Immature natural killer cell (primary cell): ENCODE results near the gene INSIG1. TPM values are rescaled to one million over a fixed set of nuclear protein-coding genes. Genes with fewer than 3 reads are reported as not detected.
A peak's percentile ranks its signal among the peaks of the same experiment; 100 is the strongest.

Experiments used
- DNase-seq, 3 donors: peaks; one replicate each; pipeline ENCODE4 v3.0.0; 2022; ENCODE audit warnings: mixed read lengths in 1 of 3
- H3K27ac Mint-ChIP-seq, 6 donors: one replicate each; pipeline ENCODE4 v1.8.0; 2020; ENCODE audit warnings: mixed read lengths in 6 of 6, mild to moderate bottlenecking in 5 of 6, inconsistent platforms in 4 of 6, moderate library complexity in 3 of 6
- H3K27me3 Mint-ChIP-seq, 3 donors: one replicate each; pipeline ENCODE4 v1.8.0; 2020 to 2021; ENCODE audit warnings: low read depth in 3 of 3, mild to moderate bottlenecking in 3 of 3, mixed read lengths in 3 of 3, moderate library complexity in 3 of 3, inconsistent platforms in 1 of 3
- H3K36me3 Mint-ChIP-seq, 3 donors: one replicate each; pipeline ENCODE4 v1.8.0; 2020; ENCODE audit warnings: mixed read lengths in 3 of 3, inconsistent platforms in 2 of 3, mild to moderate bottlenecking in 2 of 3
- H3K4me1 Mint-ChIP-seq, 2 donors: one replicate each; pipeline ENCODE4 v1.8.0; 2020; ENCODE audit warnings: inconsistent platforms in 2 of 2, mild to moderate bottlenecking in 2 of 2, mixed read lengths in 2 of 2, moderate library complexity in 1 of 2
- H3K4me3 Mint-ChIP-seq, 5 donors: one replicate each; pipeline ENCODE4 v1.8.0; 2020; ENCODE audit warnings: mild to moderate bottlenecking in 5 of 5, mixed read lengths in 5 of 5, inconsistent platforms in 3 of 5, moderate library complexity in 3 of 5
- H3K9me3 Mint-ChIP-seq, 6 donors: one replicate each; pipeline ENCODE4 v1.8.0; 2020; ENCODE audit warnings: mild to moderate bottlenecking in 6 of 6, mixed read lengths in 6 of 6, inconsistent platforms in 4 of 6, moderate library complexity in 3 of 6
- polyA plus RNA-seq, 3 donors: library from polyadenylated mRNA; unstranded; fragments of 300-500 nt; fragmentation: Illumina TruSeq; gene quantifications; one replicate each; pipeline ENCODE4 v1.2.3, GENCODE V29; 2021

Gene INSIG1
- polyA plus RNA-seq, 3 donors from 2014 or later = 63.9 to 90.8 (median 66.6) TPM

DNA sequence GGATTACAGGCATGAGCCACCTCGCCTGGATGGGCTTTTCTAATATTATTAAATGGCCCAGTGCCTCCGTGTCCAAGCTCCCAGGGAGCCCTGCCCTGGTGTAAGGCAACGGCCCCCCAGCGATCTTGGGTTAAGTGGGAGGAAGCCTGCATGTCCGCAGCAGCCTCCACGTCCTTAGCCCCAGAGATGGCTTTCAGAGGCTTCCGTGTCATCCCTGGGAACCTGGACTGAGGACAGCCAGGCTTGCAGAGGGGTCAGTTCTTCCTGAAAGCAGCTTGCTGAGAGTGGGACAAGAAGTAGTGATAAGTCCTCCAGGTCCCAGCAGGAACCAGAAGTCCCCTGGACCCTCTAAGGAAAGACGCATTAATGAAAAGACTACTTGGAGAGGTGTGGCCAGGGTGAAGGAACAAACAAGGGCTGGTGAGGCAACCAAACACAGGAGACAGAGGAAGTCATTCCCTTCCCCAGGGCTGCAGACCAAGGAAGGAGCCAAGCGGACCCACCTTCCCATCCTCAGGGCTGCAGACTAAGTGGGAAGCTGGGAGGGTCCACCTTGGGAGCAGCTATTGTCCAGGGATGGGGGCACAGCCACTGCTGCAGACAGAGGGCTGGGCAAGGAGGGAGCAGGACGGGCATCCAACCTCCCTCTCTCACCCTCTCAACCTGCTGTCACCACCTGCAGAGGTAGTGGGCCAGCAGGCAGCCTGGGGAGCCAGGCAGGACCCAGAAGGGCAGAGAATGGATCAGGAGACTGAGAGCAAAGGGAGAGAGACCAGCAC lies 13.0 kb upstream of the INSIG1 start:
- Mint-ChIP-seq H3K27me3 (peaks cover 5 to 22% (median 16%) of the 10 kb centered on the region in 3 donors), H3K27ac (no peak overlapping the region), H3K9me3 (no peaks in the 10 kb centered on the region), H3K36me3 (no peaks in the 10 kb centered on the region), H3K4me1 (peaks cover 4 to 10% of the 10 kb centered on the region in 2 donors), H3K4me3 (no peak overlapping the region)
- no peak for DNase-seq

DNA sequence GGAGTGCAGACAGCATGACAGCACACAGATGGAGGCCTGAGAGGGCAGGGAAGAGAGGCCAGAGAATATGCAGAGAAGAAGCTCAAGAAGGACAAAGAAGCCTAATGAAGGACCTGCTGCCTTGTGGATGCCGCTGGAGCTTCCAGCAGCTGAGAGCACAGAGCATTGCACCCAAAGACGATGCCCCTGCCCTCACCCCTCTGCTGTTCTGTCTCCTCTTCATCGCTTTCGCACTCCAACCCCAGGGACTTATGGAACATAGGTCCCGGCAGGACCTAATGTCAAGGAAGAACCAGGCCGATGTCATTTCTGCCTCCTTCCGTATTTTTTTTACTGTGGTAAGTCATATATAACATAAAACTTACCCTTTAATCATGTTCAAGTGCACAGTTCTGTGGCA lies 12.3 kb upstream of the INSIG1 start:
- Mint-ChIP-seq H3K27me3 (peaks cover 5 to 20% (median 14%) of the 10 kb centered on the region in 3 donors), H3K9me3 (no peaks in the 10 kb centered on the region), H3K4me1 (peaks cover 4 to 10% of the 10 kb centered on the region in 2 donors), H3K27ac (peak overlapping the region in 2 of 6 donors; percentile 21 to 66), H3K36me3 (no peaks in the 10 kb centered on the region), H3K4me3 (no peak overlapping the region)
- DNase-seq = no peak

DNA sequence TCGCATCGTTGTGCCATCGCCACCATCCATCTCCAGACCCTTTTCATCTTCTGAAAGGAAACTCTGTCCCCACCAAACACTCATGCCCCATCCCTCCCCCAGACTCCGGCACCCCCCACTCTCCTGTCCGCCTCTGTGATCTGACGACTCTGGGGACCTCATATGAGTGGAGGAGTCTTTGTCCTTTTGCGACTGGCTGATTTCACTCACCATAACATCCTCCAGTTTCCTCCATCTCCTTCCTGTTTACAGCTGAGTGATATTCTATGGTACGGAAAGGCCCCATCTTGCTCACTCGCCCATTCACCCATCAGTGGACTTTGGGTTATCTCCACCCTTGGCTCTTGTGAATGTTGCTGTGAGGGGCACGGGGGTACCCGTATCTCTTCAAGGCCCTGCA lies 11.8 kb upstream of the INSIG1 start:
- H3K4me1 Mint-ChIP-seq = peaks cover 4 to 10% of the 10 kb centered on the region in 2 donors
- H3K27ac Mint-ChIP-seq = peak overlapping the region in 1 of 6 donors; percentile 21
- peaks cover 5 to 20% (median 11%) of the 10 kb centered on the region in 3 donors for H3K27me3 Mint-ChIP-seq
- H3K4me3 Mint-ChIP-seq = no peak overlapping the region
- no peak for DNase-seq
- H3K36me3 Mint-ChIP-seq = no peaks in the 10 kb centered on the region
- no peaks in the 10 kb centered on the region for H3K9me3 Mint-ChIP-seq

DNA sequence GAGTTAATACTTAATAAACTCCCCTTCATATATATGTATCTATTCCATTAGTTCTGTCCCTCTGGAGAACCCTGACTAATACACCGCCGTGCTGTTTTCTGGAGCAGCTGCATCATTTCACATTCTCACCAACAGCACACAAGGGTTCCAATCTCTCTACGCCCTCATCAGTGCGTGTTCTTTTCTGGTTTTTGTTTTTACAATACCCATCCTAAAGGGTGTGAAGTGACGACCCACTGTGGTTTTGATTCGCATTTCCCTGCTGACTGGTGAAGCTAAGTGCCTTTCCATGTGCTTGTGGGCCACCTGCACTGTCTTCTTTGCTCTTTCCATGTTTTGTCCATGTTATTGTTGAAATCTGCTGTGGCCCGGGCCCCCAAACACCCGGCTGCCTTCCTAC lies 11.0 kb upstream of the INSIG1 start:
- Mint-ChIP-seq H3K9me3 (no peaks in the 10 kb centered on the region), H3K27me3 (peaks cover 9 to 23% (median 10%) of the 10 kb centered on the region in 3 donors), H3K27ac (peak overlapping the region in 2 of 6 donors; percentile 56 to 60), H3K36me3 (no peaks in the 10 kb centered on the region), H3K4me3 (no peak overlapping the region), H3K4me1 (peaks cover 4 to 10% of the 10 kb centered on the region in 2 donors)
- no peak for DNase-seq

DNA sequence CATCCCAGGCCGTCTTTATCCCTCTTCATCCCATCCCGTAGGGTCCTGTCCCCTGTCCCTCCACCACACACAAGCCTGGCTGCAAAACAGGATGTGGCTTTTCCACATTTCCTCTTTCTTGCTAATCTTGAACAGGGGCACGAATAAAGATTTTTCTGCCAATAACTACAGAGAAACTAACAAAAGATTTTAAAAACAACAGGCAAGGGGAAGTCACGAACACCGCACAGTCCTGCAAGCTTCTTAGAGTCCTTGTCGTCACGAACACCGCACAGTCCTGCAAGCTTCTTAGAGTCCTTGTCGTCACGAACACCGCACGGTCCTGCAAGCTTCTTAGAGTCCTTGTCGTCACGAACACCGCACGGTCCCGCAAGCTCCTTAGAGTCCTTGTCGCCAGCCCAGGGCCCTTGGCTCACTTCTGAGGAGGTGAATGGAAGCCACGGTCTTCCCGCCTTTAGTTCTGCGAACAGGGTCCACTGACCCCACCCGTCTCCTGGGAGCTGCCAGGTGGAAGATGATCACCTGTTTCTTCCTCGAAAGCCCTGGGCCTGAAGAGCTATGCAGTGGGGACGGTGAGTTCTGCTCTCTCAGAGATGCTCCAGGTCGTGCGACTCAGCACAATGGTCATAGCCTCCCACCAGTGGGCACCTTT lies 10.3 kb upstream of the INSIG1 start:
- H3K4me1 Mint-ChIP-seq = peaks cover 4 to 10% of the 10 kb centered on the region in 2 donors
- H3K27me3 Mint-ChIP-seq = peaks cover 9 to 18% (median 10%) of the 10 kb centered on the region in 3 donors
- H3K36me3 Mint-ChIP-seq = no peaks in the 10 kb centered on the region
- H3K4me3 Mint-ChIP-seq = no peak overlapping the region
- no peaks in the 10 kb centered on the region for H3K9me3 Mint-ChIP-seq
- no peak for DNase-seq
- peak overlapping the region in 2 of 6 donors; percentile 48 to 56 for H3K27ac Mint-ChIP-seq

DNA sequence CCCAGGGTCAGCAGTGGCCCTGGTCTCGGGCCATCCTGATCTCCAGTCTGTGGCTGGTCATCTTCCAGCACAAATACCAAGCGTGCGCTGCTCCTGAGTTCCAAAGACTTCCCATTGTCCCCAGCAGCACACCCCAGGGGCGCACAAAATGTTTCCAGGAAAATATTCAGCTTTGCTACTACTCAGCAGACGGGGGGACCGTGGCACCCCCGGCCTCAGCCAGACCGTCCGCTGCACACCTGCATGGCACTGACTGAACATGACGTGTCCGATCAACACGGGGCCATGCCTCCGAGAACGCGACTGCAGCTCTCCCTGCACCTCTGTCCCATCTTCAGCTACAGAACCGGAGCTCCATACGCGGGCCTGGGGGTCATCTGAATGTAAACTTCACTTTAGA lies 9.6 kb upstream of the INSIG1 start:
- Mint-ChIP-seq H3K36me3 (peaks cover 0 to 4% (median 0%) of the 10 kb centered on the region in 3 donors), H3K4me1 (peaks cover 4 to 10% of the 10 kb centered on the region in 2 donors), H3K27me3 (peaks cover 7 to 15% (median 10%) of the 10 kb centered on the region in 3 donors), H3K4me3 (no peak overlapping the region), H3K9me3 (no peaks in the 10 kb centered on the region), H3K27ac (no peak overlapping the region)
- no peak for DNase-seq

DNA sequence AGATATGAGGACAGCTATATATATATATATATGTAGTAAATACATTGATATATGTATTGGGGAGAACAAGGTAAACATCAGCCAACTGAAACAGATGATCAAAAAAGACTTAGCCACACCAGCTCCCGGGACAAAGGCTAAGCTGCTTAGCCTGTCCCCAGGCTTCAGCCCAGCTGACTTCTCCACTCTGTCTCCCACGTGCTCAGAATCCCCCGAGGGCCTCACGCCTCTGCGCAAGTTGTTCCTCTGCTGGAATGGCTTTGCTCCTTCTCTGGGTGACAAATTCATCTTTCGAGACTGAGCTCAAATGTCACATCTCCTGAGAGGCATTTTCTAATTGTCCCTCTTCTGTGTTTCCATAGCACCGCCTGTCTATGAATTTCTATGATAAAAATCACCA lies 8.6 kb upstream of the INSIG1 start:
- Mint-ChIP-seq H3K36me3 (peaks cover 0 to 4% (median 0%) of the 10 kb centered on the region in 3 donors), H3K4me3 (no peak overlapping the region), H3K27me3 (peaks cover 7 to 11% (median 10%) of the 10 kb centered on the region in 3 donors), H3K27ac (no peak overlapping the region), H3K9me3 (no peaks in the 10 kb centered on the region), H3K4me1 (peaks cover 4 to 10% of the 10 kb centered on the region in 2 donors)
- no peak for DNase-seq

DNA sequence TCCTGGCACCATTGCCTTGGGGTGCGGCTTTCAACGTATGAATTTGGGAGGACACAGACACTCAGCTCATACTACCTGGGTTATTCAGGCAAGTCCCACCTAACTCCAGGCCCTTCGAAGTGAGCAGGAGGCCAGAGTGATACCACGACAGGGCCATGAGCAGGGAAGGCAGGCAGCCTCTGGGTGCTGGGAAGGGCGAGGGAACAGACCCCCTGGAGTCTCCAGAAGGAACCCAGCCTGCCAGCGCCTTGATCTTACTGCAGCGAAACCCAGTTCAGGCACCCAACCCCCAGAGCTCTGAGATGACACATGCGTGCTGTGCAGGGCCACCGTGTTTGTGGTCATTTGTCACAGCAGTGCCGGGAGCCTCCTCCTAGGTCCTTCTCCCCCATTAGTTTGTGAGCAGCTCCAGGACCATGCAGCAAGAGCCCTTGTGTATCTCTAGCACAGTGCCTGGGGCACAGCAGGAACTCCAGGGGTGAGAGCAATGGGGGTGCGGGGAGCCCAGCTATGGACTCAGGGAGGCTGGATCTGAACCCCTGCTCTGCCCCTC lies 7.7 kb upstream of the INSIG1 start:
- no peak for DNase-seq
- H3K4me1 Mint-ChIP-seq = peaks cover 6 to 10% of the 10 kb centered on the region in 2 donors
- H3K27ac Mint-ChIP-seq = no peak overlapping the region
- no peak overlapping the region for H3K4me3 Mint-ChIP-seq
- H3K36me3 Mint-ChIP-seq = peaks cover 0 to 4% (median 0%) of the 10 kb centered on the region in 3 donors
- H3K27me3 Mint-ChIP-seq = peaks cover 7 to 9% (median 8%) of the 10 kb centered on the region in 3 donors
- H3K9me3 Mint-ChIP-seq = no peaks in the 10 kb centered on the region

DNA sequence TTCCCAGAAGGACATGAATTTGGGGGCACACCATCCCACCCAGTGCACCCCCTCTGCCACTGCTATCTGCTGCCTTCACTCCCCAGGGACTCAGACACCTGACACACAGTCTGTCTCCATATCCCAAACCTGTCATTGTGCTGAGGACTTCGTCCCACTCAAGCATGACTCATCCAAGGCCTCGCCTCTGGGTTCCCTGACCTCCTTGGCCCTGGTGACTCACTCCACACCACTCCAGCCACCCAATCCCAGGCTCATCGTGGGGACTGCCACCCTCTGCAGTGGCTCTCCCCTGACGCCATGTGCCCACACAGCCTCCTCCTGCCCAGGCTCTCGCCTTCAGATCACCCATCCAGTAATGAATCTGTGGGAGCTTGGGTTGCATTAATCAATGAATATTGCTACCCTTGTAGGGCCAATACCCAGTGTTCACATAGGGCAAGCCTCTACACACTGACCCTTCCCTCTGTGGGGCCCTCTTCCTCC lies 6.6 kb upstream of the INSIG1 start:
- H3K9me3 Mint-ChIP-seq = no peaks in the 10 kb centered on the region
- no peak overlapping the region for H3K27ac Mint-ChIP-seq
- no peak overlapping the region for H3K4me3 Mint-ChIP-seq
- DNase-seq = no peak
- peaks cover 0 to 4% (median 0%) of the 10 kb centered on the region in 3 donors for H3K36me3 Mint-ChIP-seq
- peaks cover 15 to 20% of the 10 kb centered on the region in 2 donors for H3K4me1 Mint-ChIP-seq
- H3K27me3 Mint-ChIP-seq = peaks cover 5 to 9% (median 7%) of the 10 kb centered on the region in 3 donors

DNA sequence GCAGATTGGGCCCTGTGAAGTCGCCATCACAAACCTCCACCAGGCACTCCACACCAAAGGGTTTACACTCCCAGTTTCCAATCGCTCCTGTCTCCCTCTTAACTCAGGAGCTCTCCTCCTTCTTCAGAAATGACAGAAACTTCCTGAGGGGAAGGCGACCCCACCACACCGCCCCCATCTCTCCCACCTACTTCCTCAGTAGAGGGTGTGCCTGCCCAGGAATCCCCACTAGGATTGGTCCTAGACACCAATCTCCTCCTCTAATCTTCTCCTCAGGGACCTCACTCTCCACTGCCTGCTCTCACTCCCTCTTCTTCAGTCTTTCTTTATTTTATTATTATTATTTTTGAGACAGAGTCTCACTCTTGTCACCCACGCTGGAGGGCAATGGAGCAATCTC lies 5.9 kb upstream of the INSIG1 start:
- Mint-ChIP-seq H3K36me3 (peaks cover 0 to 4% (median 0%) of the 10 kb centered on the region in 3 donors), H3K9me3 (no peaks in the 10 kb centered on the region), H3K4me3 (no peak overlapping the region), H3K27me3 (peaks cover 5 to 12% (median 6%) of the 10 kb centered on the region in 3 donors), H3K27ac (peak overlapping the region in 1 of 6 donors; percentile 11), H3K4me1 (peaks cover 21 to 24% of the 10 kb centered on the region in 2 donors)
- no peak for DNase-seq

DNA sequence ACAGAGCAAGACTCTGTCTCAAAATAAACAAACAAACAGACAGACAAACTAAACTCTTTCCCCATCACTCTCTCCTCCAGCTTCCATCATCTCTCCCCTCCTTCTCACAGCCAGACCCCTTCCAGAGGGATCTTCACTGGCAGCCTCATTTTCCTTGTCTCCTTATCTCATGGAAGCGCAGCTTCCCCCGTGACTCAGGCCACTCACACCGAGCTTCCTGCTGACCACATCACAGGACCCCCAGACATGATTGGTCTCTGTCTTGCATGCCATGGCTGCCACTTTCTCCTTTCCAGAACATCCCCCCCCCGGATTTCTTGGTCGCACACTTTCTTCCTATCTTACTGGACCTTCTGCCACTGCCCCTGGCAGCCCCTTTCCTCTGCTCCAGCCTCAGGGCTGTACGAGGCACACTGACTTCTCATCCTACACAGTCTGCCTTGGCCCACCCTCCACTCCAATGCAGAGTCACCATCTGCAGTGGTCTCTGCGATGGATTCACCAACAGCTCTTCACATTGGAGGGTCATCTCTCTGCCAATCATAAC lies 4.9 kb upstream of the INSIG1 start:
- H3K36me3 Mint-ChIP-seq = peaks cover 0 to 4% (median 0%) of the 10 kb centered on the region in 3 donors
- H3K27me3 Mint-ChIP-seq = peaks cover 9 to 13% (median 11%) of the 10 kb centered on the region in 3 donors
- peaks cover 20 to 21% of the 10 kb centered on the region in 2 donors for H3K4me1 Mint-ChIP-seq
- DNase-seq = no peak
- H3K4me3 Mint-ChIP-seq = no peak overlapping the region
- peak overlapping the region in 1 of 6 donors; percentile 58 for H3K27ac Mint-ChIP-seq
- no peaks in the 10 kb centered on the region for H3K9me3 Mint-ChIP-seq

DNA sequence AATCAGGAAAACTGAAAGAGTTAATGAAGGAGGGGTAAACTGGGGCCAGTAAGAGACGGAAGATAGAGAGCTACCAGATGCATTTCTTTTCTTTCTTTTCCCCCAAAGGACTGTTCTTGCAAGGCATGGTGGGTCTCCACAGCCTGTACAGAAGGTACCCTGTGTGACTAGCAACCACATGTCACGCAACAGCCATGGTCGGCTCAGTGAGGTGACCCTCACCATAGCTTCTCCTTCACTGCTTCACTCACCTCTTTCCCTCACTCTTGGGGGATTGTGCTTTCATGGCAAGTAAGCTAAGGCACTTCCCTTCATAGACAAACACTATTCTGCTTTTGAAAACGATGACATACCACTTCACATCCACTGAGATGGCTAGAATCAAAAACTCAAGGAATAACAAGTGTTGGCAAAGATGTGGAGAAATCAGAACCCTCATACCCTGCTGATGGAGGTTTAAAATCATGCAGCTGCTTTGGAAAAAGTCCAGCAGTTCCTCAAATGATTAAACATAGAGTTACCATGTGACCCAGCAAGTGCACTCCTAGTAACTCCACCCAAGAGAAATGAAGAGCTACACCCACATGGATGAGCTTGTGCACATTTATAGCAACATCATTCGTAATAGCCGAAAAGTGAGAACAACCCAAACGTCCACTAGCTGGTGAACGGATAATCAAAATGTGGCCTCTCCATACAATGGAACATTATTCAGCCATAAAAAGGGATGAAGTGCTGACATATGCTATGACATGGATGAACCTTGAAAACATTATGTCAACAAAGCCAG lies 3.8 kb upstream of the INSIG1 start:
- Mint-ChIP-seq H3K4me3 (no peak overlapping the region), H3K27ac (peak overlapping the region in 3 of 6 donors; percentile 36 to 73 (median 59))

DNA sequence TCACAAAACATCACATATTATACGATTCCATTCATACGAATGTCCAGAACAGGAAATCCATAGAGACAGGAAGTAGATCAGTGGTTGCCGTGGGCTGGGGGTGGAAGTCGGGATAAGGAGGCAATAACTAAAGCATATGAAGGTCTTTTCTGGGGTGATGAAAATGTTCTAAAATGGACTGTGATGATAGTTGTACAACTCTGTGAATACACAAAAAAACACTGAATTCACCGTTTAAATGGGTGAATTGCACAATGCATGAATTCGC lies 3.2 kb upstream of the INSIG1 start:
- no peak for DNase-seq
- Mint-ChIP-seq H3K9me3 (no peaks in the 10 kb centered on the region), H3K4me3 (no peak overlapping the region), H3K27me3 (peaks cover 20 to 24% (median 22%) of the 10 kb centered on the region in 3 donors), H3K36me3 (peaks cover 0 to 4% (median under 1%) of the 10 kb centered on the region in 3 donors), H3K27ac (peak overlapping the region in 3 of 6 donors; percentile 36 to 73 (median 59)), H3K4me1 (peaks cover 27 to 32% of the 10 kb centered on the region in 2 donors)

More for the DNA sequence above, 3.8 kb upstream of the INSIG1 start:
- H3K36me3 Mint-ChIP-seq = peaks cover 0 to 4% (median 0%) of the 10 kb centered on the region in 3 donors
- H3K9me3 Mint-ChIP-seq = no peaks in the 10 kb centered on the region
- H3K4me1 Mint-ChIP-seq = peaks cover 24 to 26% of the 10 kb centered on the region in 2 donors
- peaks cover 16 to 19% (median 18%) of the 10 kb centered on the region in 3 donors for H3K27me3 Mint-ChIP-seq
- no peak for DNase-seq
